Measurements from ENCODE around the gene IFNA10.

DNA sequence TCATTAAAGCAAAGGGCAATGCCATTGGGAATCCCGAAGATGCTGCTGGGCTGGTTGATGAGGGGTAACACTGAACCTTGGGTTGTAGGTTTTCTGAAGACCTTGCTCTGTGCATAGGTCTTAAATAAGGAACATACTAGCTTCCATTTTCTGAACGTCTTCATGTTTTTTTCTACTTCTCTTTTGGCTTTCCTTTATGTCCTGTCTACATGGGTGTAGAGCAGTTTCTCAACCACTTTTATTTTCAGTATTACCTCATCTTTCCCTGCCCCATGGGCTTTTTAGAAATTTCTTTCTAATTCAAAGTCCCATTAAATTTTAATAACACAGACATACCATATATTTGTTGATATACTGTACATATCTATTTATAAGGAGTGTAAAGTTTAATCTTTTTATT lies 33.0 kb upstream of the IFNA10 start, which contains the start of gene IFNA14:
- TF ChIP-seq, protein P1, sequence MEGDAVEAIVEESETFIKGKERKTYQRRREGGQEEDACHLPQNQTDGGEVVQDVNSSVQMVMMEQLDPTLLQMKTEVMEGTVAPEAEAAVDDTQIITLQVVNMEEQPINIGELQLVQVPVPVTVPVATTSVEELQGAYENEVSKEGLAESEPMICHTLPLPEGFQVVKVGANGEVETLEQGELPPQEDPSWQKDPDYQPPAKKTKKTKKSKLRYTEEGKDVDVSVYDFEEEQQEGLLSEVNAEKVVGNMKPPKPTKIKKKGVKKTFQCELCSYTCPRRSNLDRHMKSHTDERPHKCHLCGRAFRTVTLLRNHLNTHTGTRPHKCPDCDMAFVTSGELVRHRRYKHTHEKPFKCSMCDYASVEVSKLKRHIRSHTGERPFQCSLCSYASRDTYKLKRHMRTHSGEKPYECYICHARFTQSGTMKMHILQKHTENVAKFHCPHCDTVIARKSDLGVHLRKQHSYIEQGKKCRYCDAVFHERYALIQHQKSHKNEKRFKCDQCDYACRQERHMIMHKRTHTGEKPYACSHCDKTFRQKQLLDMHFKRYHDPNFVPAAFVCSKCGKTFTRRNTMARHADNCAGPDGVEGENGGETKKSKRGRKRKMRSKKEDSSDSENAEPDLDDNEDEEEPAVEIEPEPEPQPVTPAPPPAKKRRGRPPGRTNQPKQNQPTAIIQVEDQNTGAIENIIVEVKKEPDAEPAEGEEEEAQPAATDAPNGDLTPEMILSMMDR (IDR thresholded peaks at IDR 0.05 in 4 of 5, conservative IDR thresholded peaks at IDR 0.05 in 1 of 5): no peak
- TF ChIP-seq POLR2A (IDR thresholded peaks at IDR 0.05): no peak

Measured in gastrocnemius medialis (tissue), 4 donors.